K562 (cell line): ENCODE results near the gene TCEAL4.

ENCODE experiments used
- EHMT2 ChIP-seq: fragments of 450-650 bp; IDR thresholded peaks from 2 replicates; pipeline ENCODE4 v1.6.1; 2018; ENCODE audit warnings: antibody characterized with exemption
- KAT7 ChIP-seq: sonication (generic); formaldehyde crosslinking; IDR thresholded peaks from 2 replicates; pipeline ENCODE4 v1.8.0; 2022; ENCODE audit warnings: missing genetic modification reagents, mild to moderate bottlenecking, borderline replicate concordance
- NCOA2 ChIP-seq, 2 experiments: fragments of 450-650 bp; IDR thresholded peaks; 2 replicates each; pipeline ENCODE4 v1.6.1; 2018; ENCODE audit warnings: mild to moderate bottlenecking in 2 of 2, moderate library complexity in 1 of 2; ENCODE audit not compliant: partially characterized antibody in 2 of 2
- SMAD4 ChIP-seq: fragments of 250-450 bp; sonication (Bioruptor Pico); conservative IDR thresholded peaks from 2 replicates; pipeline ENCODE4 v1.8.0; 2021; ENCODE audit warnings: inconsistent platforms, mild to moderate bottlenecking, moderate library complexity
- SP2 ChIP-seq: IDR thresholded peaks from 2 replicates; pipeline ENCODE4 v1.6.1; 2011; ENCODE audit warnings: mild to moderate bottlenecking, low read depth, low read length, moderate library complexity; ENCODE audit not compliant: poor library complexity, severe bottlenecking; ENCODE audit errors: extremely low read depth
- TAF1 ChIP-seq: IDR thresholded peaks from 2 replicates; pipeline ENCODE4 v1.6.1; 2011; ENCODE audit warnings: mild to moderate bottlenecking, low read length, moderate library complexity; ENCODE audit not compliant: insufficient read depth, control insufficient read depth, severe bottlenecking; ENCODE audit errors: extremely low read depth
- ZFX ChIP-seq: sonication (generic); formaldehyde crosslinking; IDR thresholded peaks from 2 replicates; pipeline ENCODE4 v1.8.0; 2022; ENCODE audit warnings: mild to moderate bottlenecking, missing genetic modification reagents, moderate library complexity
- ZNF224 ChIP-seq: sonication (generic); formaldehyde crosslinking; IDR thresholded peaks from 2 replicates; pipeline ENCODE4 v1.8.0; 2022; ENCODE audit warnings: mild to moderate bottlenecking, missing genetic modification reagents
- ZNF431 ChIP-seq: sonication (generic); formaldehyde crosslinking; IDR thresholded peaks from 2 replicates; pipeline ENCODE4 v1.8.0; 2022; ENCODE audit warnings: mild to moderate bottlenecking, missing genetic modification reagents
- TF ChIP-seq, protein P1 (sequence below), 3 experiments: fragments of 200-800 bp in 1 of 3; fragments of 250-450 bp in 1 of 3; fragments of 450-650 bp in 1 of 3; sonication (Bioruptor Pico) in 1 of 3; sonication (Bioruptor generic) in 1 of 3; formaldehyde crosslinking in 1 of 3; IDR thresholded peaks; 2 replicates each; pipeline versions ENCODE4 v1.6.1 to v1.8.0; 2016 to 2022; ENCODE audit warnings: mild to moderate bottlenecking in 2 of 3, missing genetic modification characterization in 2 of 3, missing compliant biosample characterization in 1 of 3, moderate library complexity in 1 of 3

DNA sequence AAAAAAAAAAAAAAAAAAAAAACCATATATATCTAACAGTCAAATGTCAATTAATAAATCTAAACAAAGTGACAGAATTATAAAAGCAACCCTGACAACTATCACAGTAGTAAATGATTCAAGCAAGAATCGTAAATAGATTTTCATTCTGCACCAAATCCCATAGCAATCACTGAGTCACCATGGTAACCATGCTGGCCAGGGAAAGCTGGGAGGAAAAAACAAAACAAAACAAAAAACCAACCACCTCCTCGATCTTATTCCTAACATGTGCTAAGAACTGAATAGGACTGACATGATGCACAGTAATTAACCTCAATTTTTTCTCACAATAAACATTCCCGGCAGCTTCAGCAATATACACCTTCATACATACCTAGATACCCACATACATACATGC is 35.4 kb upstream of the TCEAL4 start:
- TF ChIP-seq ZNF224 (CRISPR knock-in tag) (no peak), NCOA2 (IDR thresholded peaks at IDR 0.05; ENCODE audit: partially characterized antibody in 2 of 2) (no peak), KAT7 (CRISPR knock-in tag) (no peak), ZNF431 (CRISPR knock-in tag) (no peak), EHMT2 (no peak), ZFX (no peak), SP2 (no peak), SMAD4 (no peak), TAF1 (no peak)
- TF ChIP-seq, protein P1, sequence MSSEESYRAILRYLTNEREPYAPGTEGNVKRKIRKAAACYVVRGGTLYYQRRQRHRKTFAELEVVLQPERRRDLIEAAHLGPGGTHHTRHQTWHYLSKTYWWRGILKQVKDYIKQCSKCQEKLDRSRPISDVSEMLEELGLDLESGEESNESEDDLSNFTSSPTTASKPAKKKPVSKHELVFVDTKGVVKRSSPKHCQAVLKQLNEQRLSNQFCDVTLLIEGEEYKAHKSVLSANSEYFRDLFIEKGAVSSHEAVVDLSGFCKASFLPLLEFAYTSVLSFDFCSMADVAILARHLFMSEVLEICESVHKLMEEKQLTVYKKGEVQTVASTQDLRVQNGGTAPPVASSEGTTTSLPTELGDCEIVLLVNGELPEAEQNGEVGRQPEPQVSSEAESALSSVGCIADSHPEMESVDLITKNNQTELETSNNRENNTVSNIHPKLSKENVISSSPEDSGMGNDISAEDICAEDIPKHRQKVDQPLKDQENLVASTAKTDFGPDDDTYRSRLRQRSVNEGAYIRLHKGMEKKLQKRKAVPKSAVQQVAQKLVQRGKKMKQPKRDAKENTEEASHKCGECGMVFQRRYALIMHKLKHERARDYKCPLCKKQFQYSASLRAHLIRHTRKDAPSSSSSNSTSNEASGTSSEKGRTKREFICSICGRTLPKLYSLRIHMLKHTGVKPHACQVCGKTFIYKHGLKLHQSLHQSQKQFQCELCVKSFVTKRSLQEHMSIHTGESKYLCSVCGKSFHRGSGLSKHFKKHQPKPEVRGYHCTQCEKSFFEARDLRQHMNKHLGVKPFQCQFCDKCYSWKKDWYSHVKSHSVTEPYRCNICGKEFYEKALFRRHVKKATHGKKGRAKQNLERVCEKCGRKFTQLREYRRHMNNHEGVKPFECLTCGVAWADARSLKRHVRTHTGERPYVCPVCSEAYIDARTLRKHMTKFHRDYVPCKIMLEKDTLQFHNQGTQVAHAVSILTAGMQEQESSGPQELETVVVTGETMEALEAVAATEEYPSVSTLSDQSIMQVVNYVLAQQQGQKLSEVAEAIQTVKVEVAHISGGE (CRISPR knock-in tag; IDR thresholded peaks at IDR 0.05) = no peak
